Activated T-helper 1 cell treated with anti-CD3 and anti-CD28 coated beads, Interleukin-12 subunit alpha, Interleukin-12 subunit beta, Interleukin-2, Interleukin-4 antibody, amounts not matched to agents 30 ng/mL and 10 ng/mL and 1 ng/mL, durations not matched to agents 14 hours and 24 hours and 36 hours (primary cell): ENCODE results near the gene DISC1. TPM values are rescaled to one million over a fixed set of nuclear protein-coding genes. Genes with fewer than 3 reads are reported as not detected.

ENCODE experiments used
- DNase-seq: peaks from one replicate; pipeline ENCODE4 v3.0.0; 2021; ENCODE audit warnings: low spot score
- H3K27ac Mint-ChIP-seq: one replicate; pipeline ENCODE4 v1.8.0; 2021; ENCODE audit warnings: mild to moderate bottlenecking, mixed read lengths
- H3K27me3 Mint-ChIP-seq: one replicate; pipeline ENCODE4 v1.8.0; 2022; ENCODE audit warnings: mild to moderate bottlenecking, moderate library complexity, mixed read lengths; ENCODE audit not compliant: insufficient read depth
- H3K36me3 Mint-ChIP-seq: one replicate; pipeline ENCODE4 v1.8.0; 2021; ENCODE audit warnings: low read depth, mixed read lengths
- H3K4me1 Mint-ChIP-seq: one replicate; pipeline ENCODE4 v1.8.0; 2021; ENCODE audit warnings: low read depth, mixed read lengths
- H3K4me3 Mint-ChIP-seq: one replicate; pipeline ENCODE4 v1.8.0; 2021; ENCODE audit warnings: mild to moderate bottlenecking, moderate library complexity, mixed read lengths
- H3K9me3 Mint-ChIP-seq: one replicate; pipeline ENCODE4 v1.8.0; 2021; ENCODE audit warnings: mixed read lengths
- intact Hi-C: fragments of 100-400 bp; cut with micrococcal nuclease; formaldehyde crosslinking; loops from one replicate; pipeline ENCODE4 v1.15.1; 2024
- total RNA-seq: library from RNA; stranded (reverse); gene quantifications from 2 replicates; pipeline ENCODE4 v1.2.3, GENCODE V29; 2022

The DISC1 gene
- total RNA-seq, 1 donor from 2014 or later, result 3.3 TPM

- no peak for DNase-seq
- Mint-ChIP-seq H3K27ac (no peak overlapping the region), H3K4me1 (no peaks in the 10 kb centered on the region), H3K27me3 (no peaks in the 10 kb centered on the region), H3K9me3 (no peaks in the 10 kb centered on the region), H3K4me3 (no peak overlapping the region), H3K36me3 (peaks cover 10% of the 10 kb centered on the region)
- intact Hi-C loops, result no loop called here
Measured at GRCh38 chr1:231705806-231706760, 79.5 kb downstream of the DISC1 start.

- H3K9me3 Mint-ChIP-seq, result no peaks in the 10 kb centered on the region
- no peak overlapping the region for H3K4me3 Mint-ChIP-seq
- DNase-seq, result no peak
- H3K36me3 Mint-ChIP-seq, result peaks cover 10% of the 10 kb centered on the region
- H3K4me1 Mint-ChIP-seq, result no peaks in the 10 kb centered on the region
- intact Hi-C loops, result no loop called here
- no peaks in the 10 kb centered on the region for H3K27me3 Mint-ChIP-seq
- H3K27ac Mint-ChIP-seq, result no peak overlapping the region
Measured at GRCh38 chr1:231706934-231707333, 80.3 kb downstream of the DISC1 start.

GRCh38 chr1:231707407-231707806, 80.8 kb downstream of the DISC1 start:
- no peaks in the 10 kb centered on the region for H3K27me3 Mint-ChIP-seq
- H3K27ac Mint-ChIP-seq, result no peak overlapping the region
- intact Hi-C loops, result no loop called here
- peaks cover 7% of the 10 kb centered on the region for H3K36me3 Mint-ChIP-seq
- no peak for DNase-seq
- H3K4me1 Mint-ChIP-seq, result no peaks in the 10 kb centered on the region
- no peaks in the 10 kb centered on the region for H3K9me3 Mint-ChIP-seq
- H3K4me3 Mint-ChIP-seq, result no peak overlapping the region

DNA sequence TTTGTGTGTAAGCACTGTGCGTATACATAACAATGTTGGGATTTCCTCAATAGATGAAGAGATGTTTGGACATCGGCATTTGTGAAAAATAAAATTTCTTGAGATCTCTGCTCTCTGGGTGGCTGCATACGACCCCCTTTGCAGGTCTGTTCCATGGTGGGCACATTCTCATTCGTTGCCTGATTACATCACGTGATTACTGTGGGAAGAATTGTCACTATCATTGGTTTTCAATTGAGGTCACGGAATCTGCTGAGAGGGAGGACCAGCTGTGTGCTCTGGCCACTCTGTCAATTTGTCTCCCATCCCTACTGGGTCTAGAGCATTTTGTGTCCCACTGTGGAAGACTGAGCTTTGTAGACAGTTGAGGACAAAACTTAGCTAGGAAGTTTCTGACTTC, 81.8 kb downstream of the DISC1 start:
- Mint-ChIP-seq H3K36me3 (peaks cover 4% of the 10 kb centered on the region), H3K9me3 (peaks cover 3% of the 10 kb centered on the region), H3K27ac (no peak overlapping the region), H3K27me3 (no peaks in the 10 kb centered on the region), H3K4me1 (no peaks in the 10 kb centered on the region), H3K4me3 (no peak overlapping the region)
- DNase-seq, result no peak
- intact Hi-C loops, result no loop called here

- no peak for DNase-seq
- Mint-ChIP-seq H3K9me3 (peaks cover 3% of the 10 kb centered on the region), H3K36me3 (peaks cover 6% of the 10 kb centered on the region), H3K27me3 (no peaks in the 10 kb centered on the region), H3K4me1 (no peaks in the 10 kb centered on the region), H3K27ac (no peak overlapping the region), H3K4me3 (no peak overlapping the region)
- intact Hi-C loops, result no loop called here
Measured at GRCh38 chr1:231714440-231714839, 87.8 kb downstream of the DISC1 start.

GRCh38 chr1:231715816-231716722, 89.5 kb downstream of the DISC1 start:
- Mint-ChIP-seq H3K27ac (no peak overlapping the region), H3K4me3 (no peak overlapping the region), H3K36me3 (peaks cover 7% of the 10 kb centered on the region), H3K27me3 (no peaks in the 10 kb centered on the region), H3K9me3 (peaks cover 3% of the 10 kb centered on the region), H3K4me1 (no peaks in the 10 kb centered on the region)
- no peak for DNase-seq
- intact Hi-C loops, result no loop called here

GRCh38 chr1:231716879-231717278, 90.3 kb downstream of the DISC1 start:
- Mint-ChIP-seq H3K27ac (no peak overlapping the region), H3K4me3 (no peak overlapping the region), H3K9me3 (peaks cover 3% of the 10 kb centered on the region), H3K4me1 (no peaks in the 10 kb centered on the region), H3K36me3 (peaks cover 7% of the 10 kb centered on the region), H3K27me3 (no peaks in the 10 kb centered on the region)
- no peak for DNase-seq
- intact Hi-C loops, result no loop called here

- Mint-ChIP-seq H3K27me3 (no peaks in the 10 kb centered on the region), H3K36me3 (peaks cover 7% of the 10 kb centered on the region), H3K4me3 (no peak overlapping the region), H3K27ac (no peak overlapping the region), H3K4me1 (no peaks in the 10 kb centered on the region), H3K9me3 (no peaks in the 10 kb centered on the region)
- no peak for DNase-seq
- intact Hi-C loops, result no loop called here
Measured at GRCh38 chr1:231719485-231720183, 93.0 kb downstream of the DISC1 start.

GRCh38 chr1:231720652-231721325, 94.2 kb downstream of the DISC1 start:
- Mint-ChIP-seq H3K4me3 (no peak overlapping the region), H3K27me3 (no peaks in the 10 kb centered on the region)
- intact Hi-C loops, result no loop called here

DNA sequence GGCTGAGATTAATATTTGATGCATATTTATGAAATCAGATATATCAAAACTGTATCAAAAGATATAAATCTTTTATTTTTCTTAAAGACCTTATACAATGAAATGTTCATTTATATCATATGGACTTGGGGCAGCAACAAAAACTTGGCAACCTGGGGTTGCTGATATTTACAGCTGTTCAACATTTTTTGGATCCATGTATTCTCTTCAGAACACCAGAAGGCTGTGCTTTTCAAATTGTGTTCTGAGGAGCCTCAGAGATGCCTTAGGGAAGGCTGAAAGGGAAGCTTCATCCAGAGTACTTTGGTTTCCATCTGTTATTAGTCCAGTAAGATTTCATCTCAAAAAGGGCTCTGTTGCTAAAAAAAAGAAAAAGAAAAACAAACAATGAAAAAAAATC, 94.8 kb downstream of the DISC1 start:
- no peaks in the 10 kb centered on the region for H3K9me3 Mint-ChIP-seq

More at GRCh38 chr1:231720652-231721325, 94.2 kb downstream of the DISC1 start:
- peaks cover 7% of the 10 kb centered on the region for H3K36me3 Mint-ChIP-seq
- no peak for DNase-seq
- no peaks in the 10 kb centered on the region for H3K4me1 Mint-ChIP-seq
- no peaks in the 10 kb centered on the region for H3K9me3 Mint-ChIP-seq
- no peak overlapping the region for H3K27ac Mint-ChIP-seq

GRCh38 chr1:231722356-231722755, 95.8 kb downstream of the DISC1 start:
- no peak overlapping the region for H3K4me3 Mint-ChIP-seq
- peaks cover 7% of the 10 kb centered on the region for H3K36me3 Mint-ChIP-seq
- H3K4me1 Mint-ChIP-seq, result no peaks in the 10 kb centered on the region
- no peak overlapping the region for H3K27ac Mint-ChIP-seq
- intact Hi-C loops, result no loop called here
- DNase-seq, result no peak
- H3K27me3 Mint-ChIP-seq, result no peaks in the 10 kb centered on the region
- no peaks in the 10 kb centered on the region for H3K9me3 Mint-ChIP-seq

More for the DNA sequence above, 94.8 kb downstream of the DISC1 start:
- Mint-ChIP-seq H3K4me1 (no peaks in the 10 kb centered on the region), H3K27me3 (no peaks in the 10 kb centered on the region), H3K36me3 (peaks cover 7% of the 10 kb centered on the region), H3K4me3 (no peak overlapping the region), H3K27ac (no peak overlapping the region)
- no peak for DNase-seq
- intact Hi-C loops, result no loop called here

GRCh38 chr1:231723146-231723545, 96.6 kb downstream of the DISC1 start:
- Mint-ChIP-seq H3K9me3 (no peaks in the 10 kb centered on the region), H3K4me3 (no peak overlapping the region), H3K27me3 (no peaks in the 10 kb centered on the region), H3K4me1 (no peaks in the 10 kb centered on the region), H3K27ac (no peak overlapping the region), H3K36me3 (peaks cover 3% of the 10 kb centered on the region)
- no peak for DNase-seq
- intact Hi-C loops, result no loop called here
